HFF-Myc (cell line): ENCODE measurements around the gene CPT1A.

Experiments
- DNase-seq: peaks from one replicate; pipeline ENCODE4 v3.0.0-alpha.2; 2011; ENCODE audit warnings: low read depth; ENCODE audit errors: extremely low read depth
- H3K4me3 ChIP-seq: replicated peaks from 2 replicates; pipeline ENCODE4 v1.5.1; 2011; ENCODE audit warnings: low read depth, mild to moderate bottlenecking, control low read depth, low read length
- CTCF ChIP-seq: IDR thresholded peaks from 2 replicates; pipeline ENCODE4 v1.5.1; 2012; ENCODE audit warnings: mild to moderate bottlenecking, low read depth, low read length, control low read depth; ENCODE audit errors: missing control alignments

The CPT1A gene

DNA sequence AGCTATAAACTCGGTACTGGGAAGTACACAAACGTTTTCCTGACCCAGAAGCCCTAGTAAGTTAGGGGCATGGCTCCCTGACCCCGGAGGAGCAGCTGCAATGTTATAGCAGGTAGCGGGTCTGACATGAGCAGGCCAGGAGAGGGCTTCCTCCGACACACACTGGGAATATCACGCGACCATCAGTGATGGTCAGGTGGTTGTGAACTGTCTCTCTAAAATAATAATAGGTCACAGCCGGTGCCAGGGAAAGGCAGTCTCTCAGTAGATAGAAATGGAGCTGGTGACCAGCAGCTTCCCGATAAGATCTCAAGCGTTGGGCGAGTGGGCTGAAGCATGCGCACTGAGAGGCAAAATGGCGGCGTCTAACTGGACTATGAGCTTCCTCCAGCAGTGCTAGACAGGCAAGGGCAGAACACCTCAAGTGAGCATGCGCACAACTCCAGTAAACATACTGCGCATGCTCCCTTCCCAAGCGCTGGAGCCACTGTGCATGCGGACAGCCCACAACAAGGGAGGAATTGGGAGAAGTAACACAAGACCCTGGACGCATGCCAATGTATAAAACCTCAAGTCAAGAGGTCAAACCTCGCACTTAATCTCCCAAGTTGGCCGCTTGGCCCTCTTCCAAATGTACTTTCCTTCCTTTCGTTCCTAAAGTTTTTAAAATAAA, 68.1 kb downstream of the CPT1A start:
- DNase-seq, result no peak
- H3K4me3 ChIP-seq, result no peak overlapping the region
- no peak for TF ChIP-seq CTCF

DNA sequence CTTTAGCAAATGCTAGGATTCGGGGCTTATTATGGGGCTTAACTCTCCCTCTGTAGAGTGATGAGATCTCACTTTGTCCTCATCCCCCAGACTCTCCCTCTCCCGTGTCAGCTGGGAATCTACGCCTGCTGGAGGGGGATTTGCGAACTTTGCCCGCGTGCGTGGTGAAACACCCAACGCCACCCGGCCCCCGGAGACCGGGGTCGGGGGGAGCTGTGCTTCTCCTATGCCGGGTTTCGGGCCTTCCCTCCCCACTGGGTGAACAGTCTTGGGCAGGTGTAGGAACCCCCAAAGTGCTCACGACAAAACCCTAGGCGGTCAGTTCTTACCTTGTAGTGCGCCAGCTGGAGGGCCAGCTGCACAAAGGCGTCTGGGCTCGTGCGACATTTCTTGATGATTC, 68.8 kb downstream of the CPT1A start:
- TF ChIP-seq CTCF, result no peak
- no peak overlapping the region for H3K4me3 ChIP-seq
- no peak for DNase-seq

DNA sequence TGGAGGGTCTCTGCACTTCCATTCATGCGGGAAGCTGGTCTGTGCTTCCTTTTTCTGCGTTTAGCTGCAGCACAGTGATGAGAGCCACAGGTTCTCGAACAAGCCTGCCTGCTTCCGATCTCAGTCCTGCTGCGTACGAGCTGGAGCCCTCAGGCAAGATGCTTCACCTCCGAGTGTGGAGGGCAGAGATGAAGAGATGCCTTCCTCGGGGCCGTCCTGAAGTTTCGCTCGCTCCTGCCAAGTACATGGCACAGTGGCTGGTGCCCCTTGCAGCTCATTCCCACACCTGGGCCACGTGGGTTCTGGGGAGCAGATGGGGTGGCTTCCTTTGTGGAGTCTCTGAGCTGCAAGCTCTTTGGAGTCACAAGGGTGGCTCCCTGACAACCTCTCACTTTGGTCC, 70.9 kb downstream of the CPT1A start:
- TF ChIP-seq CTCF, result no peak
- no peak for DNase-seq
- no peak overlapping the region for H3K4me3 ChIP-seq

- no peak overlapping the region for H3K4me3 ChIP-seq
- TF ChIP-seq CTCF, result no peak
- no peak for DNase-seq
These were observed 74.0 kb downstream of the CPT1A start for GRCh38 chr11:68767672-68768071.

GRCh38 chr11:68766786-68767185, 74.9 kb downstream of the CPT1A start:
- DNase-seq, result no peak
- H3K4me3 ChIP-seq, result no peak overlapping the region
- TF ChIP-seq CTCF, result no peak

GRCh38 chr11:68764746-68765145, 77.0 kb downstream of the CPT1A start:
- no peak for DNase-seq
- TF ChIP-seq CTCF, result no peak

DNA sequence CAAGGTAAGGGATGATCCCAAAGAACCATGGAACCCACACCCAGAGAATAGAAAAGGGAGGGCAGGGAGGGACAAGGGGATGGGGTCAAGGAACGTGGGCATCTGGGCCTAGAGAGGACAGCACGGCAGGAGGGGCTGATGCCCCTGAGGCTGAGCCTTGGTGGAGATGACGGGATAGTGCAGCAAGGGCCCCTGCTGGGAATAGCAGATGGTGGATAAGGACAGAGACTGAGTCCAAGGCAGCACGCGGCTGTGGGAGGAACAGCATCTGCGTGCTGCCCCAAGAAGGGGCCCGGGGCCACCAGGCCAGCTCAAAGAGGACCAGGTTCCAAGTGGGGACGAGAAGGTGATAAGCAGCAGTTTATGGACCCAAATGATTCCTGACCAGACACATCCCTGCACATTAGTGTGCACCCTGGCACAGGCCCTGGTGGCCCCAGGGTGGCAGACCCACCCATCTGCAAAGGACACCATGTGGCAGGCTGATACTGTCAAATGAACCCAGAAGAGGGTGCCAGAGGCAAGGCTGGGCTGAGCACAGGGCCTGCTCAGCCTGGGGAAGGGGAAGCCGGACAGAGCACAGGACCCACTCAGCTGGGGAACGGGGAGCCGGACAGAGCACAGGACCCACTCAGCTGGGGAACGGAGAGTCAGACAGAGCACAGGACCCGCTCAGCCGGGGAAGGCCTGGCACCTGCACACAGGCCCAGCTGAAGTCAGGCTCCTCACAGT, 77.6 kb downstream of the CPT1A start:
- TF ChIP-seq CTCF, result no peak
- H3K4me3 ChIP-seq, result no peak overlapping the region
- DNase-seq, result no peak

More at GRCh38 chr11:68764746-68765145, 77.0 kb downstream of the CPT1A start:
- H3K4me3 ChIP-seq, result no peak overlapping the region
